Large intestine (tissue), 3 donors: ENCODE data around the gene FGFR1OP2. TPM values are rescaled to one million over a fixed set of nuclear protein-coding genes. Genes with fewer than 3 reads are reported as not detected.

Source experiments
- DNase-seq, 2 donors: peaks; one replicate each; pipeline versions ENCODE4 v3.0.0 to v3.0.0-alpha.2; 2013
- H3K27ac ChIP-seq: one replicate; pipeline ENCODE4 v1.5.1; 2013; ENCODE audit warnings: low read length
- H3K27me3 ChIP-seq: 2 replicates; pipeline ENCODE4 v1.6.1; 2013; ENCODE audit warnings: low read length; ENCODE audit not compliant: control insufficient read depth, insufficient read depth
- H3K36me3 ChIP-seq: 2 replicates; pipeline ENCODE4 v1.6.1; 2013; ENCODE audit warnings: low read length; ENCODE audit not compliant: control insufficient read depth, insufficient read depth
- H3K4me1 ChIP-seq: one replicate; pipeline ENCODE4 v1.6.1; 2013; ENCODE audit warnings: low read length; ENCODE audit not compliant: control insufficient read depth, insufficient read depth
- H3K4me3 ChIP-seq: one replicate; pipeline ENCODE4 v1.5.1; 2013; ENCODE audit warnings: low read length
- H3K9me3 ChIP-seq: one replicate; pipeline ENCODE4 v1.6.1; 2013; ENCODE audit warnings: mild to moderate bottlenecking, low read depth, low read length, moderate library complexity; ENCODE audit not compliant: control insufficient read depth
- WGBS: methylation state at CpG from one replicate; pipeline ENCODE4 v1.1.5; 2013; ENCODE audit warnings: low lambda C conversion rate; ENCODE audit not compliant: insufficient coverage; 5-methylcytosine and 5-hydroxymethylcytosine counted together
- polyA plus RNA-seq: library from polyadenylated mRNA; unstranded; fragments of 120-200 nt; gene quantifications from one replicate; pipeline ENCODE4 v1.2.1, GENCODE V29; 2013

FGFR1OP2 gene
- polyA plus RNA-seq, 1 donor = 53.3 TPM

DNA sequence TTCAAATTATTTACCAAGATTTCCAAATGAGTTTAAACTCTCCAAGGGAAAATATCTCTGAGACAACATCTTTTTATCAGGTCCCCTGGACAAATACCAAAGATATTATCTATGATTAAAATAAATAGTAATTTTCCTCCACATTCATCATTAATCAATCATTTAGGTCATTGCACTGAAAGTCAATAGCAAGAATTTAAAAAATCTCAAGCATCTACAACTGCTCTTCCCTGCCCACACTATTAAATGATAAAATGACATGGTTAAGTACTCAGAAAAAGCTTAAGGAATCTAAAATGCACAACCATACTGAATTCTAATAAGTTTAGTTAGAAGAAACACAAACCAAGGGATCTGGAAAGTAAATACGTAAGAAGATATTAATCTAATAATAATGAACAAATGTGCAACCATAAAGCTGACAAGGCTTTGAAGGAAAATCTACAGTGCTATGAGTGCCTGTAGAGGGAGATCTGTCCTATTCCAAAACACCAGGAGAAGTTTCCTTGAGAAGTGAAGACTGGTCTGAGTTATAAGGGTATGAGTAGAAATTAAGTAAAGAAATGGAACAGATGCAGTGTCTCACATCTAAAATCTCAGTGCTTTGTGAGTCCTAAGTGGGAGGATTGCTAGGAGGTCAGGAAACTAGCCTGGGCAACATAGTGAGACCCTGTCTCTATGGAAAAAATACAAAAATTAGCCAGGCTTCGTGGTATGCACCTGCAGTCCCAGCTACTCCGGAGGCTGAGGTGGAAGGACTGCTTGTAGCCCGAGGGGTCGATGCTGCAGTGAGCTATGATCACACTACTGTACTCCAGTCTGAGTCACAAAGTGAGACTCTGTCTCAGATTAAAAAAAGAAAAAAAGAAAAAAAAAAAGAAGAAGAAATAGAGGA is 19.7 kb upstream of the FGFR1OP2 start:
- WGBS = 88% methylated on average over 5 of the region's 5 CpGs
- Histone ChIP-seq H3K36me3 (peaks cover 33% of the 10 kb centered on the region), H3K27ac (no peak overlapping the region), H3K4me3 (no peak overlapping the region), H3K9me3 (no peaks in the 10 kb centered on the region), H3K27me3 (no peaks in the 10 kb centered on the region), H3K4me1 (no peaks in the 10 kb centered on the region)
- DNase-seq = no peak

- no peaks in the 10 kb centered on the region for H3K27me3 ChIP-seq
- H3K9me3 ChIP-seq = no peaks in the 10 kb centered on the region
- no CpG with 5 or more reads among the region's 2 CpGs for WGBS
- no peaks in the 10 kb centered on the region for H3K4me1 ChIP-seq
- no peak overlapping the region for H3K27ac ChIP-seq
- peaks cover 35% of the 10 kb centered on the region for H3K36me3 ChIP-seq
- DNase-seq = no peak
- H3K4me3 ChIP-seq = no peak overlapping the region
These were observed 19.1 kb upstream of the FGFR1OP2 start for GRCh38 chr12:26919216-26919555.

DNA sequence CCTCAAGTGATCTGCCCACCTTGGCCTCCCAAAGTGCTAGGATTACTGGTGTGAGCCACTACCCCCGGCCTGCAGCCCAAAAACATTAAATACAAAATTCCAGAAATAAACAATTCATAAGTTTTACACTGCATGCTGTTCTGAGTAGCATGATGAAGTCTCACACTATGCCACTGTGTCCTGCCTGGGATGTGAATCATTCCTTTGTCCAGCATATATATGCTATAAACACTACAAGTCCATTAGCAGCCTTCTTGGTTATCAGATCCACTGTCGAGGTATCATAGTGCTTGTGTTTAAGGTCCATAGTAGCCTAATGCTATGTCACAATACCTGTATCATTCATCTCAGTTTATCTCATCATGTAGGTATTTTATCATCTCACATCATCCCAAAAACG is 16.4 kb upstream of the FGFR1OP2 start:
- Histone ChIP-seq H3K27ac (no peak overlapping the region), H3K4me3 (no peak overlapping the region), H3K4me1 (no peaks in the 10 kb centered on the region), H3K27me3 (no peaks in the 10 kb centered on the region), H3K9me3 (no peaks in the 10 kb centered on the region), H3K36me3 (peaks cover 29% of the 10 kb centered on the region)
- no peak for DNase-seq
- 100% methylated on average over 1 of the region's 3 CpGs for WGBS

DNA sequence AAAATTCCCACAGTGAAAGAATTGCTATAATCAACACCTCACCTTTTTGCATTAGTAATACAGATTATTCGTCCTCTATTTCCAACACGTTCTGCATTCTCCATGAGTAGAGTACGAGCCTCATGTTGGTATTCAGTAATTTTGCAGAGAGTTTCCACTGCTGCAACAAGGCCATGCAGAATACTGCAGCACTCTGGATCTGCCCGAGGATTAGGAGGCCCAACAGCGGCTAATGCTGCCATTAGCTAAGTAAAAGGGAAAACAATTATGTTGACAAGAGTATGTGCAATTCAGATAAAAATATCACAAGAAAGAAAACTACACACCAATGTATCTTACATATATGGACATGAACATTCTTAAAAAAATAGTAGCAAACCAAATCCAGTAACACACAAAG is 9.6 kb upstream of the FGFR1OP2 start:
- H3K27me3 ChIP-seq = no peaks in the 10 kb centered on the region
- no CpG with 5 or more reads among the region's 5 CpGs for WGBS
- H3K36me3 ChIP-seq = peaks cover 29% of the 10 kb centered on the region

GRCh38 chr12:26929590-26929989 is 8.7 kb upstream of the FGFR1OP2 start:
- H3K27me3 ChIP-seq = no peaks in the 10 kb centered on the region
- H3K4me3 ChIP-seq = no peak overlapping the region
- WGBS = 100% methylated on average over 2 of the region's 2 CpGs
- no peaks in the 10 kb centered on the region for H3K9me3 ChIP-seq
- peaks cover 27% of the 10 kb centered on the region for H3K36me3 ChIP-seq
- no peak overlapping the region for H3K27ac ChIP-seq
- H3K4me1 ChIP-seq = no peaks in the 10 kb centered on the region
- DNase-seq = no peak

More for the DNA sequence above, 9.6 kb upstream of the FGFR1OP2 start:
- no peak overlapping the region for H3K27ac ChIP-seq
- no peak overlapping the region for H3K4me3 ChIP-seq
- no peak for DNase-seq
- no peaks in the 10 kb centered on the region for H3K9me3 ChIP-seq
- no peaks in the 10 kb centered on the region for H3K4me1 ChIP-seq

GRCh38 chr12:26935636-26936378 is 2.5 kb upstream of the FGFR1OP2 start:
- no CpG with 5 or more reads among the region's 7 CpGs for WGBS
- Histone ChIP-seq H3K36me3 (peaks cover 3% of the 10 kb centered on the region), H3K4me1 (peaks cover 8% of the 10 kb centered on the region), H3K27ac (no peak overlapping the region), H3K9me3 (no peaks in the 10 kb centered on the region), H3K4me3 (no peak overlapping the region), H3K27me3 (no peaks in the 10 kb centered on the region)
- no peak for DNase-seq

- H3K27ac ChIP-seq = peak overlapping the region; percentile 97
- DNase-seq = peak in 1 of 2 donors; percentile 18
- H3K4me3 ChIP-seq = peak overlapping the region; percentile 98
- 0% methylated on average over 1 of the region's 8 CpGs for WGBS
- H3K4me1 ChIP-seq = peaks cover 8% of the 10 kb centered on the region
- no peaks in the 10 kb centered on the region for H3K36me3 ChIP-seq
- H3K27me3 ChIP-seq = no peaks in the 10 kb centered on the region
- no peaks in the 10 kb centered on the region for H3K9me3 ChIP-seq
These were observed 1.5 kb upstream of the FGFR1OP2 start for GRCh38 chr12:26936559-26937442.

DNA sequence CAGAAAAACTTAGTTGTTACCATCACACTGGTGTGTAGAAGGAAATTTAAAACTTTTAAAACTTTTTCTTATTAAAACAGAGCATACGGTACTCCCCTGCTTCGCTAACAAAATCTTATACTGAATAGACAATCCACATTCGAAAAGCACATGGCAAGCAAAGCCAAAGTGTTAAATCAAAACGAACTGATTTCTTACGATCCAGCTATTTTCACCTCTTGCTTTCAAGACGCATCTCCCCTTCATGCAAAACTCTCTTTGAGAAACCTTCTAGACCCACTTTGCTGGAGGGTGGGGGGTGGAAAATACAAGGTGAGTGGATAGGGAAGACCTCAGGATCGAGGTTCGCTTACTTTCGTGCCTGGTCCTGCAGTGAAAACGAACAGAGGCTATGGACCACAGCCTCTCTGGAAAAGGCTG is 817 bp upstream of the FGFR1OP2 start:
- peak overlapping the region; percentile 98 for H3K4me3 ChIP-seq
- H3K27me3 ChIP-seq = no peaks in the 10 kb centered on the region
- DNase-seq = peak in 1 of 2 donors; percentile 6
- H3K4me1 ChIP-seq = peaks cover 8% of the 10 kb centered on the region
- H3K9me3 ChIP-seq = no peaks in the 10 kb centered on the region
- peak overlapping the region; percentile 97 for H3K27ac ChIP-seq
- WGBS = 4% methylated on average over 3 of the region's 10 CpGs
- no peaks in the 10 kb centered on the region for H3K36me3 ChIP-seq

GRCh38 chr12:26938701-26939062 is 412 bp downstream of the FGFR1OP2 start:
- Histone ChIP-seq H3K27me3 (no peaks in the 10 kb centered on the region), H3K36me3 (no peaks in the 10 kb centered on the region), H3K9me3 (no peaks in the 10 kb centered on the region), H3K4me3 (peak overlapping the region; percentile 98), H3K27ac (peak overlapping the region; percentile 97), H3K4me1 (peaks cover 8% of the 10 kb centered on the region)
- no peak for DNase-seq
- WGBS = no CpG with 5 or more reads among the region's 28 CpGs
